Activated CD8-positive, alpha-beta T cell treated with anti-CD3 and anti-CD28 coated beads, Interleukin-2, amount 10 ng/mL, durations not matched to agents 7 days and 5 days (primary cell): ENCODE results near the gene KLF18. TPM values are rescaled to one million over a fixed set of nuclear protein-coding genes. Genes with fewer than 3 reads are reported as not detected.
"Not testable (repeated sequence)": the region's sequence is repeated elsewhere in the genome, so short reads cannot be mapped to it uniquely, and the experiment has no call there.

Experiments used
- ATAC-seq: fragments of 150-1000 bp; cut with Tn5 transposase; one replicate; pipeline ENCODE4 v1.10.0; 2021; ENCODE audit warnings: moderate library complexity
- CTCF ChIA-PET: fragments of 350-600 bp; sonication (Branson Sonifier 250); formaldehyde crosslinking; loops from one replicate; lab custom pipeline; 2021; ENCODE audit warnings: antibody characterized with exemption; lab: Charles Lee
- POLR2A ChIA-PET: fragments of 350-600 bp; sonication (Branson Sonifier 250); formaldehyde crosslinking; loops from one replicate; lab custom pipeline; 2021; ENCODE audit warnings: antibody characterized with exemption; lab: Charles Lee
- DNase-seq: peaks from one replicate; pipeline ENCODE4 v3.0.0-alpha.2; 2020
- H3K27ac Mint-ChIP-seq: one replicate; pipeline ENCODE4 v1.8.0; 2021; ENCODE audit warnings: mild to moderate bottlenecking, mixed read lengths
- H3K27me3 Mint-ChIP-seq: one replicate; pipeline ENCODE4 v1.8.0; 2021; ENCODE audit warnings: low read depth, mixed read lengths
- H3K36me3 Mint-ChIP-seq: one replicate; pipeline ENCODE4 v1.8.0; 2021; ENCODE audit warnings: low read depth, mixed read lengths
- H3K4me1 Mint-ChIP-seq: one replicate; pipeline ENCODE4 v1.8.0; 2021; ENCODE audit warnings: low read depth, mixed read lengths
- H3K4me3 Mint-ChIP-seq: one replicate; pipeline ENCODE4 v1.8.0; 2021; ENCODE audit warnings: mild to moderate bottlenecking, mixed read lengths
- H3K9me3 Mint-ChIP-seq: one replicate; pipeline ENCODE4 v1.8.0; 2022; ENCODE audit warnings: mixed read lengths; ENCODE audit not compliant: insufficient read depth
- total RNA-seq, 2 experiments: library from RNA; stranded (reverse); gene quantifications; one replicate each; pipeline ENCODE4 v1.2.3, GENCODE V29; 2021

KLF18 gene
- total RNA-seq, 2 experiments from 2014 or later: not detected

- POLR2A ChIA-PET: no interaction called here
- DNase-seq: no peak
- Mint-ChIP-seq H3K4me1 (no peaks in the 10 kb centered on the region), H3K27me3 (peaks cover 14% of the 10 kb centered on the region), H3K9me3 (peaks cover 16% of the 10 kb centered on the region), H3K36me3 (peaks cover 4% of the 10 kb centered on the region), H3K27ac (no peak overlapping the region), H3K4me3 (no peak overlapping the region)
- ATAC-seq: no peak
- CTCF ChIA-PET: no interaction called here
Observed at GRCh38 chr1:44146536-44147361, 5.3 kb upstream of the KLF18 start.

- Mint-ChIP-seq H3K36me3 (peaks cover 4% of the 10 kb centered on the region), H3K9me3 (peaks cover 16% of the 10 kb centered on the region), H3K27me3 (peaks cover 12% of the 10 kb centered on the region), H3K4me3 (no peak overlapping the region), H3K27ac (no peak overlapping the region), H3K4me1 (no peaks in the 10 kb centered on the region)
- DNase-seq (no peak), ATAC-seq (no peak)
- CTCF ChIA-PET: no interaction called here
- POLR2A ChIA-PET: no interaction called here
Observed at GRCh38 chr1:44144962-44145756, 3.7 kb upstream of the KLF18 start.

- H3K27ac Mint-ChIP-seq, H3K4me3 Mint-ChIP-seq, H3K27me3 Mint-ChIP-seq, H3K9me3 Mint-ChIP-seq, DNase-seq, POLR2A ChIA-PET, CTCF ChIA-PET, ATAC-seq, H3K36me3 Mint-ChIP-seq, H3K4me1 Mint-ChIP-seq: not testable (repeated sequence)
Observed at GRCh38 chr1:44139565-44139964, 1.9 kb downstream of the KLF18 start.

GRCh38 chr1:44138239-44138638, 3.2 kb downstream of the KLF18 start:
- ChIA-PET POLR2A (no interaction called here), CTCF (no interaction called here)
- ATAC-seq (no peak), DNase-seq (no peak)
- Mint-ChIP-seq H3K9me3 (no peaks in the 10 kb centered on the region), H3K27me3 (peaks cover 10% of the 10 kb centered on the region), H3K27ac (no peak overlapping the region), H3K4me3 (no peak overlapping the region), H3K36me3 (no peaks in the 10 kb centered on the region), H3K4me1 (no peaks in the 10 kb centered on the region)

GRCh38 chr1:44135886-44136285, 5.5 kb downstream of the KLF18 start:
- H3K36me3 Mint-ChIP-seq: no peaks in the 10 kb centered on the region

GRCh38 chr1:44134071-44134920, 7.1 kb downstream of the KLF18 start:
- Mint-ChIP-seq H3K4me1 (no peaks in the 10 kb centered on the region), H3K27me3 (peaks cover 3% of the 10 kb centered on the region), H3K27ac (no peak overlapping the region), H3K36me3 (no peaks in the 10 kb centered on the region), H3K9me3 (no peaks in the 10 kb centered on the region), H3K4me3 (no peak overlapping the region)
- ATAC-seq: no peak
- no peak for DNase-seq
- POLR2A ChIA-PET: no interaction called here
- CTCF ChIA-PET: no interaction called here

More at GRCh38 chr1:44135886-44136285, 5.5 kb downstream of the KLF18 start:
- ATAC-seq: no peak
- Mint-ChIP-seq H3K27ac (no peak overlapping the region), H3K27me3 (peaks cover 3% of the 10 kb centered on the region), H3K4me3 (no peak overlapping the region), H3K9me3 (no peaks in the 10 kb centered on the region), H3K4me1 (no peaks in the 10 kb centered on the region)
- ChIA-PET POLR2A (no interaction called here), CTCF (no interaction called here)
- no peak for DNase-seq

- H3K36me3 Mint-ChIP-seq: no peaks in the 10 kb centered on the region
- CTCF ChIA-PET: interaction anchor here (0.6 kb wide), 1 partner anchor 48 kb away, joined by 3 read pairs; no protein-coding TSS in a partner anchor
- peaks cover 8% of the 10 kb centered on the region for H3K27me3 Mint-ChIP-seq
- no peak for ATAC-seq
- no peak for DNase-seq
- H3K9me3 Mint-ChIP-seq: no peaks in the 10 kb centered on the region
- POLR2A ChIA-PET: interaction anchor here (0.6 kb wide), 1 partner anchor 1611 kb away, joined by 5 read pairs; no protein-coding TSS in a partner anchor
- no peak overlapping the region for H3K4me3 Mint-ChIP-seq
- H3K4me1 Mint-ChIP-seq: peaks cover 4% of the 10 kb centered on the region
- H3K27ac Mint-ChIP-seq: no peak overlapping the region
Observed at GRCh38 chr1:44131411-44131810, 10.0 kb downstream of the KLF18 start.

GRCh38 chr1:44129616-44130500, 11.6 kb downstream of the KLF18 start:
- peaks cover 4% of the 10 kb centered on the region for H3K4me1 Mint-ChIP-seq
- H3K27ac Mint-ChIP-seq: no peak overlapping the region
- POLR2A ChIA-PET: no interaction called here
- no peak for ATAC-seq
- no peaks in the 10 kb centered on the region for H3K9me3 Mint-ChIP-seq
- no peak overlapping the region for H3K4me3 Mint-ChIP-seq
- H3K27me3 Mint-ChIP-seq: peaks cover 8% of the 10 kb centered on the region
- no peaks in the 10 kb centered on the region for H3K36me3 Mint-ChIP-seq
- CTCF ChIA-PET: no interaction called here
- no peak for DNase-seq

GRCh38 chr1:44120398-44120949, 21.0 kb downstream of the KLF18 start:
- H3K36me3 Mint-ChIP-seq: no peaks in the 10 kb centered on the region
- CTCF ChIA-PET: no interaction called here

GRCh38 chr1:44119525-44119924, 21.9 kb downstream of the KLF18 start:
- no peaks in the 10 kb centered on the region for H3K36me3 Mint-ChIP-seq
- POLR2A ChIA-PET: no interaction called here

More at GRCh38 chr1:44120398-44120949, 21.0 kb downstream of the KLF18 start:
- Mint-ChIP-seq H3K4me3 (no peak overlapping the region), H3K9me3 (no peaks in the 10 kb centered on the region), H3K27ac (no peak overlapping the region), H3K4me1 (peaks cover 4% of the 10 kb centered on the region), H3K27me3 (peaks cover 23% of the 10 kb centered on the region)
- DNase-seq: no peak
- POLR2A ChIA-PET: no interaction called here
- ATAC-seq: no peak

More at GRCh38 chr1:44119525-44119924, 21.9 kb downstream of the KLF18 start:
- no peak overlapping the region for H3K4me3 Mint-ChIP-seq
- no peak for DNase-seq
- CTCF ChIA-PET: no interaction called here
- H3K9me3 Mint-ChIP-seq: no peaks in the 10 kb centered on the region
- peaks cover 26% of the 10 kb centered on the region for H3K27me3 Mint-ChIP-seq
- H3K27ac Mint-ChIP-seq: no peak overlapping the region
- peaks cover 4% of the 10 kb centered on the region for H3K4me1 Mint-ChIP-seq
- ATAC-seq: no peak
